Measurements from ENCODE around the gene OGDH.

- TF ChIP-seq BRCA1 (CRISPR knock-in tag; IDR thresholded peaks at IDR 0.05) (no peak), CTCF (CRISPR knock-in tag; IDR thresholded peaks at IDR 0.05) (no peak), NFE2L1 (CRISPR knock-in tag; IDR thresholded peaks at IDR 0.05; ENCODE audit: borderline replicate concordance) (no peak), STAG1 (CRISPR knock-in tag; IDR thresholded peaks at IDR 0.05) (no peak), ZBTB21 (CRISPR knock-in tag; IDR thresholded peaks at IDR 0.05) (no peak), ZSCAN12 (CRISPR knock-in tag; IDR thresholded peaks at IDR 0.05) (no peak), BHLHE40 (IDR thresholded peaks at IDR 0.05; ENCODE audit: low read length) (no peak), ZNF232 (CRISPR knock-in tag; IDR thresholded peaks at IDR 0.05; ENCODE audit: borderline replicate concordance) (no peak), RBFOX2 (IDR thresholded peaks at IDR 0.05; ENCODE audit: low read depth, low read length) (no peak), TBL1XR1 (IDR thresholded peaks at IDR 0.05; ENCODE audit: borderline replicate concordance, low read length, partially characterized antibody) (no peak), POLR2A (IDR thresholded peaks at IDR 0.05; ENCODE audit: insufficient read depth in 1 of 2, low read depth in 2 of 2, low read length in 2 of 2) (no peak), TIGD3 (CRISPR knock-in tag; IDR thresholded peaks at IDR 0.05; ENCODE audit: borderline replicate concordance) (no peak)
- TF ChIP-seq, protein P1, sequence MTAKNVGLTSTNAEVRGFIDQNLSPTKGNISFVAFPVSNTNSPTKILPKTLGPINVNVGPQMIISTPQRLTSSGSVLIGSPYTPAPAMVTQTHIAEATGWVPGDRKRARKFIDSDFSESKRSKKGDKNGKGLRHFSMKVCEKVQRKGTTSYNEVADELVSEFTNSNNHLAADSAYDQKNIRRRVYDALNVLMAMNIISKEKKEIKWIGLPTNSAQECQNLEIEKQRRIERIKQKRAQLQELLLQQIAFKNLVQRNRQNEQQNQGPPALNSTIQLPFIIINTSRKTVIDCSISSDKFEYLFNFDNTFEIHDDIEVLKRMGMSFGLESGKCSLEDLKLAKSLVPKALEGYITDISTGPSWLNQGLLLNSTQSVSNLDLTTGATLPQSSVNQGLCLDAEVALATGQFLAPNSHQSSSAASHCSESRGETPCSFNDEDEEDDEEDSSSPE (CRISPR knock-in tag; IDR thresholded peaks at IDR 0.05) = no peak
Measured at GRCh38 chr7:44576228-44576627, 30.2 kb upstream of the OGDH start.
